AG04450 (cell line): Measurements from ENCODE around the gene RXRG. TPM values are rescaled to one million over a fixed set of nuclear protein-coding genes. Genes with fewer than 3 reads are reported as not detected.

Experiments used
- CTCF ChIA-PET: fragments of 300-600, 350-600 bp; formaldehyde crosslinking; extraction: SDS; loops from one replicate; lab custom pipeline; 2022; ENCODE audit warnings: antibody characterized with exemption, inconsistent platforms; lab: Charles Lee
- POLR2A ChIA-PET: fragments of 350-600 bp; formaldehyde crosslinking; extraction: SDS; loops from one replicate; lab custom pipeline; 2021; ENCODE audit warnings: antibody characterized with exemption, inconsistent platforms; lab: Yijun Ruan, JAX
- DNase-seq: peaks from one replicate; pipeline ENCODE4 v3.0.0-alpha.2; 2011; ENCODE audit warnings: low read depth, low spot score
- H3K27ac ChIP-seq: one replicate; pipeline ENCODE4 v1.5.1; 2012; ENCODE audit warnings: low read depth, low read length, control low read depth
- H3K27me3 ChIP-seq: one replicate; pipeline ENCODE4 v1.6.0; 2012; ENCODE audit warnings: low read length; ENCODE audit not compliant: control insufficient read depth, insufficient read depth
- H3K4me3 ChIP-seq: 2 replicates; pipeline ENCODE4 v1.5.1; 2011; ENCODE audit warnings: mild to moderate bottlenecking, low read depth, low read length, control low read depth
- H3K9me3 ChIP-seq: 2 replicates; pipeline ENCODE4 v1.5.1; 2012; ENCODE audit warnings: low read length; ENCODE audit not compliant: control insufficient read depth, insufficient read depth
- polyA plus RNA-seq: library from polyadenylated mRNA; depleted of rRNA; stranded (reverse); fragments of >200 nt; gene quantifications from 2 replicates; pipeline ENCODE4 v1.2.3, GENCODE V29; 2011
- TF ChIP-seq, protein P1 (sequence below): IDR thresholded peaks from 2 replicates; pipeline ENCODE4 v1.5.1; 2011; ENCODE audit warnings: low read depth, low read length, control low read depth, inconsistent platforms

The RXRG gene
- polyA plus RNA-seq, 1 experiment = not detected

- peaks cover 60% of the 10 kb centered on the region for H3K27me3 ChIP-seq
- H3K27ac ChIP-seq = no peak within 1 kb of the TSS
- TF ChIP-seq, protein P1, sequence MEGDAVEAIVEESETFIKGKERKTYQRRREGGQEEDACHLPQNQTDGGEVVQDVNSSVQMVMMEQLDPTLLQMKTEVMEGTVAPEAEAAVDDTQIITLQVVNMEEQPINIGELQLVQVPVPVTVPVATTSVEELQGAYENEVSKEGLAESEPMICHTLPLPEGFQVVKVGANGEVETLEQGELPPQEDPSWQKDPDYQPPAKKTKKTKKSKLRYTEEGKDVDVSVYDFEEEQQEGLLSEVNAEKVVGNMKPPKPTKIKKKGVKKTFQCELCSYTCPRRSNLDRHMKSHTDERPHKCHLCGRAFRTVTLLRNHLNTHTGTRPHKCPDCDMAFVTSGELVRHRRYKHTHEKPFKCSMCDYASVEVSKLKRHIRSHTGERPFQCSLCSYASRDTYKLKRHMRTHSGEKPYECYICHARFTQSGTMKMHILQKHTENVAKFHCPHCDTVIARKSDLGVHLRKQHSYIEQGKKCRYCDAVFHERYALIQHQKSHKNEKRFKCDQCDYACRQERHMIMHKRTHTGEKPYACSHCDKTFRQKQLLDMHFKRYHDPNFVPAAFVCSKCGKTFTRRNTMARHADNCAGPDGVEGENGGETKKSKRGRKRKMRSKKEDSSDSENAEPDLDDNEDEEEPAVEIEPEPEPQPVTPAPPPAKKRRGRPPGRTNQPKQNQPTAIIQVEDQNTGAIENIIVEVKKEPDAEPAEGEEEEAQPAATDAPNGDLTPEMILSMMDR = no peak
- no peak within 1 kb of the TSS for H3K4me3 ChIP-seq
- peaks cover 3% of the 10 kb centered on the region; the same call in 1 of the 2 replicates for H3K9me3 ChIP-seq
- ChIA-PET CTCF (interaction anchor here (2.3 kb wide), 1 partner anchor 11 kb away, joined by 8 read pairs; no protein-coding TSS in a partner anchor), POLR2A (no interaction called here)
- DNase-seq = no peak
Observed at GRCh38 chr1:165355977-165356811, 88.7 kb downstream of the RXRG start, which contains the start of gene LMX1A. TSS of gene LMX1A (minus strand) at chr1:165356715. CDS start at chr1:165355559, 1,156 bp downstream.

- H3K27me3 ChIP-seq = peaks cover 64% of the 10 kb centered on the region
- TF ChIP-seq, protein P1 = no peak
- H3K27ac ChIP-seq = no peak overlapping the region
- ChIA-PET POLR2A (no interaction called here), CTCF (interaction anchor here (2.3 kb wide), 1 partner anchor 12 kb away, joined by 8 read pairs; no protein-coding TSS in a partner anchor)
- no peak for DNase-seq
- H3K9me3 ChIP-seq = peaks cover 3% of the 10 kb centered on the region; the same call in 1 of the 2 replicates
- no peak overlapping the region for H3K4me3 ChIP-seq
Observed at GRCh38 chr1:165355139-165355976, 89.6 kb downstream of the RXRG start.

DNA sequence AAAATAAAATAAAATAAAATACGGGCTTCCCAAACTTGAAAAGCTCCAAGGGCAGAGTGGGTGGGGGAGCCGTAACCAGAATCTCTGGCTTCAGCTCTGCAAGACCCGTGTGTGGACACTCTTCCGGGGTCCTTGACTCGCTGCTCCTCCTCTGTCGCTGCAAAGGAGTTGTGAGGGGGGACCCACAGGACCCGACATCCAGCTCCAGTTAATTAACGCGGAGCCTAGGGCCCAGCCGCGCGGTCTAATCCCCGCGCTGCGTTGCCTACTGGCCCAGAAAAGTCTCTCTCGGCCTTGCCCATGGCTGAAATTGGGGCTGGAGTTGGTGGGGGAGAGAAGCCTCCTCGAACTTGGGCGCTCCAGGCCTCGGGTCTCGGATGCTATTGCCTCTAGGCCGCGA, 90.2 kb downstream of the RXRG start:
- no peak for DNase-seq
- peaks cover 64% of the 10 kb centered on the region for H3K27me3 ChIP-seq
- ChIA-PET POLR2A (no interaction called here), CTCF (no interaction called here)
- no peak overlapping the region for H3K4me3 ChIP-seq
- peaks cover 3% of the 10 kb centered on the region; the same call in 1 of the 2 replicates for H3K9me3 ChIP-seq
- TF ChIP-seq, protein P1 = no peak
- no peak overlapping the region for H3K27ac ChIP-seq

DNA sequence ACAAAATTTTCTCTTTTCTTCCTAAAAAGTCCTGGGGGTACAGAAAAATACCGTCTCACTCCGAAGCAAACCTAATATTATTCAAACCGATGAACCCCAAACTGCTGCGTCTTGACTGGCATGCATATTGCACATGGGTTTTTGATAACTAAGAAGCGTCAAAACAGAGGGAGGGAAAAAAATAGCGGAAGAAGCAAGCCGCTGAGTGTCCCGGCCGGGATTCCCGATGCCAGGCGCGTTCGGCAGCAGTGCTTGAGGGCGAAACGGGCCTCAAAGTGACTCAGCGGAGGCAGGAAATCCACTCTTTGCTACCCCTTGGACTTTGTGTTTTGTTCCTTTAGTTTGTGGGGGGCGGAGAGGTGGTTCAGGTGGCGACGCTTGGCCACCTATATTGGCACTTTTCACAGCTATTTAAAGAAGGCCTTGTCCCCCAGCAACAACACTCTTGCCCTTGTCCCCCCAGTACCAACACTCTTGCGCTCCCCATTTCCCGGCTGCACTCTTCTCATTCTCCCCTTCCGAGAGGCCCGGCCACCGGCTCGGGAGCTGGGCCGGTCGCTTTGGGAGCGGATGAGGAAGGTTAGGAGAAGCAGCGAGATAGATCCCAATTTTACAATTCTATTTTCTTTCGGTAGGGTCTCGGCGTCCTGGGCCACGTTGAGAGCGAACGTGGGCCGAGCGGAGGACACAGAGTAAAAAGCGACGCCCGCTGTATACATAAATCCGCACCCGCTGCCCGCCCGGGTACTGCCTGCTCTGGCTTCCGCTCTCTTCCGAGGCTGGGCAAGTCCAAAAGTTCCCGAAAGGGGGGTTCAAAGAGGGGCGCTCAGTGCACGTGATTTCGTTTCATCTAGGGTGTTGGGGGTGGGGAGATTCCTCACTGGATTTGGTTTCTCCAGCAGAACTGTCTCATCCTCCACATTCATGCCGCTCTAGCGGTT, 90.9 kb downstream of the RXRG start:
- Histone ChIP-seq H3K4me3 (no peak overlapping the region), H3K27ac (no peak overlapping the region), H3K9me3 (peaks cover 3% of the 10 kb centered on the region; the same call in 1 of the 2 replicates), H3K27me3 (peaks cover 62% of the 10 kb centered on the region)
- TF ChIP-seq, protein P1 = no peak
- CTCF ChIA-PET = no interaction called here
- no peak for DNase-seq
- POLR2A ChIA-PET = no interaction called here
